Measurements from ENCODE around the gene TRIM41.

TRIM41 gene

DNA sequence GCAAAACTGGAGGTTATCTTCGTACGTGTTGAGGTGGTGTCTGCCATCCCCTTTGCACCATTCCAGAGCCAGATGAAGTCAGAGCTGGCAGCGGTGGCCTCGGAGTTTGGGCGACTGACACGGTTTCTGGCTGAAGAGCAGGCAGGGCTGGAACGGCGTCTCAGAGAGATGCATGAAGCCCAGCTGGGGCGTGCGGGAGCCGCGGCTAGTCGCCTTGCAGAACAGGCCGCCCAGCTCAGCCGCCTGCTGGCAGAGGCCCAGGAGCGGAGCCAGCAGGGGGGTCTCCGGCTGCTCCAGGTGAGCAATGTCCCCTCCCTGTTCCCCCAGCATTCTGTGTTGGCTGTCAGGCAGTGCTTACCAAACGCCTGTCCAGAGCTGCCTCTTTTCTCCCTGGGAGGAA lies 9.5 kb downstream of the TRIM41 start:
- no peak for DNase-seq (ENCODE audit: low read depth)

- DNase-seq (ENCODE audit: low read depth), result no peak
Observed at GRCh38 chr5:181233088-181233800, 10.2 kb downstream of the TRIM41 start.

DNA sequence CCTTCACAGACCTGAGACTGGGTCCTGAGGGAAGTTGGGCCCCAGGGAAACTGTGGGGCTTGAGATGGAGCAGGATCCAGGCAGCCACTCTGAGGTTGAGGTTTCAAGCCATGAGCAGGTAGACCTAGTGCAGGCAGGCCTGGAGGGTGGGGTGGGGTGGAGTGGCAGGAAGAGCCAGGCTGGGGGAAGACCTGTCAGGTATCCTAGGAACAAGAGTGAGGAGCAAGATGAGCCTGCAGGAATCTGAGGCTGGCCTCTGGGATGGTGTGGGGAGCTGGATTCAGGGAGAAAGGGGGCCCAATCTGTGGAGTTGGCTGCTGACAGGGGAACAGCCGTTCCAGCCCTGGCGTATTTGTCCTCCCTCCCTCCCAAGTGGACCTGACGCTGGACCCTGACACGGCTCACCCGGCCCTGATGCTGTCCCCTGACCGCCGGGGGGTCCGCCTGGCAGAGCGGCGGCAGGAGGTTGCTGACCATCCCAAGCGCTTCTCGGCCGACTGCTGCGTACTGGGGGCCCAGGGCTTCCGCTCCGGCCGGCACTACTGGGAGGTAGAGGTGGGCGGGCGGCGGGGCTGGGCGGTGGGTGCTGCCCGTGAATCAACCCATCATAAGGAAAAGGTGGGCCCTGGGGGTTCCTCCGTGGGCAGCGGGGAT lies 10.8 kb downstream of the TRIM41 start:
- peak; percentile 12 for DNase-seq (ENCODE audit: low read depth)

DNA sequence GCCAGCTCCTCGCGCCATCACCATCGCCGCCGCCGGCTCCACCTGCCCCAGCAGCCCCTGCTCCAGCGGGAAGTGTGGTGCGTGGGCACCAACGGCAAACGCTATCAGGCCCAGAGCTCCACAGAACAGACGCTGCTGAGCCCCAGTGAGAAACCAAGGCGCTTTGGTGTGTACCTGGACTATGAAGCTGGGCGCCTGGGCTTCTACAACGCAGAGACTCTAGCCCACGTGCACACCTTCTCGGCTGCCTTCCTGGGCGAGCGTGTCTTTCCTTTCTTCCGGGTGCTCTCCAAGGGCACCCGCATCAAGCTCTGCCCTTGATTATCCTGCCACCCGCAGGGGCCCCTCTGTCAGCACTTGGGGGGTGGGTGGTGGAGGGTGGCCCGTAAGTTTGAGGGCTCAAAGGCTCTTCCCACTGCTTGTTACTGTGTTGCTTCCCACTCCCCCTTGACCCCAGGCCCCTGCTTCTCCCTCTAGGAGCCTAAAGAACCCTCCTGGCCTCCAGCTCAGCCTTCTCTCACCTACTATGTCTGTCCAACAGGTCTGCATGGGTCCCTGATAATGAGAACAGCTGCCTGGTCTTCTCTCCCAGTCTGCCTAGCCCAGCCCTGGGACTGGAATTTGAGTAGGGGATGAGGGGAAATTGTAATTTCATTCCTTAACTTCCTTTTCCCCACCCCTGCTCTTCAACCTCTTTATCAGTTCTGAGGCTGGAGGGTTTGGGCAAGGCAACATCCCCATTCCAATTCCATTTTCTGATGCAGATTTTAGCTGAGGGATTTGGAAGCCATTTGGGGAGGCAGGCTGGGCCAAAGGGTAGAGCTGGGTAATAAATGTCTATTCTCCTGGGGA lies 11.6 kb downstream of the TRIM41 start:
- DNase-seq (ENCODE audit: low read depth), result peak; percentile 39

DNA sequence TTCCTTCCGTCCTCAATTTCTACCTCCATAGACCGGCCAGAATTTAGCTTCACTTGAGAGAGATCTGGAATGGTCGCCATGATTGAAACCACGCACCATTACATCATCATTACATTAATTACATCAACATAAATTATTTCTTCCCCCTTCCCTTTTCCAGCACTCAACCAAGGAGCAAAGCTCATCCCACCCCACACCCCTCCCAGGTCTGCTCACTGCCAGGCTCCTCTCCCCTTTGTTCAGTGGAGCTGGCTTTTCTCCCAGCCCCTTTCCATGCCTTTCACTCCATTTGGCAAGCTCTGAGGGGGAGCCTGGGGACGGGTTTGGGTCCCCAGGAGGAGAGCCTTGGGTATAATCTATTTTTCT lies 12.2 kb downstream of the TRIM41 start:
- no peak for DNase-seq (ENCODE audit: low read depth)

- DNase-seq (ENCODE audit: low read depth), result peak; percentile 37
Observed at GRCh38 chr5:181235689-181236366, 12.7 kb downstream of the TRIM41 start.

DNA sequence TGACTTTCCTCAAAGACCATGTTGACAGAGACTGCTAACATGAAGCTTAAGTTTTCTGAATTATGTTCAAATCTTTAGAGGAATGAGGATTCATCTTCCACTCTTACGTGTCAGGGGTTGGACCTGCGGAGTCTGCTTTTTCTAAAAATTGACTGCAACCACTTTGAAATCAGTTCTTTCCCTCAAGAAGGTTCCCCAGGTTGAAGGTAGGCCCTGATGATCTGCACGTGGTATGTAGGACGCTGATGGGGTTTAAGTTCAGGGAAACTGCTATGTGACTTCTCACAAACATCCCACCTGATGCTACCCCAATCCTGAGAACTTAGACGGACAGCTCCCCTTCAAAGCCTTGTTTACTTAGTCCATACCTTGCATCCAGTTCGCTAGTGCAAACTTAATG lies 13.4 kb downstream of the TRIM41 start:
- no peak for DNase-seq (ENCODE audit: low read depth)

DNA sequence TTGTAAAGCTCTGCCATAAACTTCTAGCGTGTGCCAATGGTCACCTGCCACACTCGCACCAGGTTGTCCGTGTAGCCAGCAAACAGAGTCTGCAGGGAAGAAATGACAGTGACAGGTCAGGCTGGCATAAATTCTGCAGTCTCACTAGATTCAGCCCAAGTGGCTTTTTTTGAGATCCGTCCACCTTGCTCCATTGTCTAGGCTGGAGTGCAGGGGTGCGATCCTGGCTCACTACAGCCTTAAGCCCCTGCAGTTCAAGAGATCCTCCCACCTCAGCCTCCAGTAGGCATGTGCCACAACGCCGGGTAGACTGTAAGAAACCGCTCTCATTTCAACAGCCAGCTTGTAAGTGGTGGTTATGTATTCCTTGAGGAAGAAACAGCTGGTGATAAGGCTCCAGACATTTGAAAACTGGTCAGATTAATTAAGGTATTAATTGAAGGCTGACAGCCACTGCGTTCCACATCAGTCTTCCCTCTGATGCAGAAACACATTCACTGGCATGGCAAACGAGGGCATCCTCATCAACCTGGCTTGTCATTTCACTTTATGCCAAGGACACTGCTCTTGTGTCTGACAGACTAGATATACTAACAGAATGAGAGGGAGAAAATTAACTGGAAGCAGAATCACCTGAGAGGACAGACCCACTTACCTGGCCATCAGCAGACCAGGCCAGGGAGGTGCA lies 14.0 kb downstream of the TRIM41 start:
- no peak for DNase-seq (ENCODE audit: low read depth)

GRCh38 chr5:181237729-181238385 lies 14.8 kb downstream of the TRIM41 start:
- DNase-seq (ENCODE audit: low read depth), result no peak

GRCh38 chr5:181239062-181239663 lies 16.1 kb downstream of the TRIM41 start:
- no peak for DNase-seq (ENCODE audit: low read depth)

DNA sequence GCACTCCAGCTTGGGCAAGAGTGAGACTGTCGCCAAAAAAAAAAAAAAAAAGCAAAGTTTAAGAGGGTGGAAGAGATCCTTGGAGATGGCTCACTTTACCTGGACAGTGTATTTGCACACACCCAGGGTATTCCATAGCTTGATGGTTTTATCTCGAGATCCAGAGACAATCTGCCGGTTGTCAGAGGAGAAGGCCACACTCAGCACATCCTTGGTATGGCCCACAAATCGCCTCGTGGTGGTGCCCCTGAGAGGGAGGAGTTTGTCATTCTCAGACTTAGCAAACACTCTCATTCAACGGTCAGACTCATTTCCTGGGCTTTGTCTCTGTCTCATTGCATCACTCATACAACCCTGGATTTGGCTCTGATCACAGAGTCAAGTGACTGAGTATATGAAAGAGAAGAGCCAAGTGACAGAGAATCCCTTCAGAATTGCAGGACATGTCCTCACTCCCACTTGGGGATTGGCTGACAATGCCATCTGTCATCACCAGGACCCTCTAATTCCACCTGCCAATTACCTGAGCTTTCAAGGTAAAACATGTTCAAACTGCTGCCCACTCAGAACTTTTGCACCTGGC lies 18.4 kb downstream of the TRIM41 start:
- peak; percentile 94 for DNase-seq (ENCODE audit: low read depth)

DNA sequence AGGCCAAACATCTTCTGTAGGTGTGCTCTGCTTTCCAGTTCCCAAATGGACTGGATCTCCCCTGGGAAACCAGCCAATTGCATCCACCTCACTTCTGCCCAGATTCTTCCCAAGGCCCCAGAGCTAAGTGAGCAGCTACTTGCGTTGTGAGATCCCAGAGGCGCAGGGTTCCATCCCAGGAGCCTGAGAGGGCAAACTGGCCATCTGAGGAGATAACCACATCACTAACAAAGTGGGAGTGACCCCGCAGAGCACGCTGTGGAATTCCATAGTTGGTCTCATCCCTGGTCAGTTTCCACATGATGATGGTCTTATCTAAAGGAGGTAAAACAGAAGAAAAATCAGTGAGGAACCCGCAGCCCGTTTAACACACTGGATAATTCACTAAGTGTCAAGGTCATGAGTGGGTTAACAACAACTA lies 19.0 kb downstream of the TRIM41 start:
- peak; percentile 54 for DNase-seq (ENCODE audit: low read depth)

- DNase-seq (ENCODE audit: low read depth), result peak; percentile 27
Observed at GRCh38 chr5:181243018-181243563, 20.0 kb downstream of the TRIM41 start.

- peak; percentile 91 for DNase-seq (ENCODE audit: low read depth)
Observed at GRCh38 chr5:181243564-181244343, 20.7 kb downstream of the TRIM41 start, which contains the start of gene RACK1. RACK1 (minus strand) TSS chr5:181243906; CDS start chr5:181243800, 106 bp downstream.

DNA sequence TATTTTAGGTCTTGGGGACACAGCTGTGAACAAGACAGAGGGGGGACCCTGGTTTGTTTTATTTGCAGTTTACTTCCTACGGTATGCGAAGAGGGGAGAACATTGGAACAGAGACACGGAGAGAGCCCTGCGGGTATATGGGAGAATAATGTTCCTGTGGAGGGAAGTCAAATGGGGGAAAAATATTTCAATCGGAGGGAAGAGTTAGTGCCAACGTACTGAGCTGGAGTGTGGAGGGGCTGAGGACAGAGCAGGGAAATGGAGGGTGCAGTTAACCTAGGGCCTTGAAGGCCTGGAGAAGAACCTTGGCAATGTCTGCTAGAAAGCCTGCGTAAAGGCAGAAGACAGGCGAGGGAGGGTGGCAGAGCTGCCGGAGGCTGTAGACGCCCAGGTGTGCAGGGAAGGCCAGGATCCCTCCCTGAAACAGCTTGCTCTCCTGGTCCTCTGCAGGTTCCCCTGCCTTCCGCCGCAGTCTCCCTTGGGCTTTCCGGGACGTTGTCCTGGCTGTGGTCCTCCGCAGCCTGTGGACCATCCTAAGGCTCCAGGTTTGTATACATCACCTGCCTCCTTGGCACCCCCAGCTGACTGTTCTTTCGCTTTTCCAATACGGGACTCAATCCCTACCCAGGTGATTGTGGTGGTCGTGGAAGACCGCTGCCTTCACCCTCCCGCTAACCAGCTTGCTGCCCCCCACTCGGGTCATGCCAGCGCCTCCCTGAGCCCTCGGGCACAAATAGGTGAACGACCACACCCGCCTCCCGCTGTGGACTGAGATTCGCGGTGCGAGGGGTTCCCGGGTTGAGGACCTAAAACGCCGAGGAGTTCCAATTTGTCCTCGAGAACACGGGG lies 22.6 kb downstream of the TRIM41 start:
- DNase-seq (ENCODE audit: low read depth), result no peak

DNA sequence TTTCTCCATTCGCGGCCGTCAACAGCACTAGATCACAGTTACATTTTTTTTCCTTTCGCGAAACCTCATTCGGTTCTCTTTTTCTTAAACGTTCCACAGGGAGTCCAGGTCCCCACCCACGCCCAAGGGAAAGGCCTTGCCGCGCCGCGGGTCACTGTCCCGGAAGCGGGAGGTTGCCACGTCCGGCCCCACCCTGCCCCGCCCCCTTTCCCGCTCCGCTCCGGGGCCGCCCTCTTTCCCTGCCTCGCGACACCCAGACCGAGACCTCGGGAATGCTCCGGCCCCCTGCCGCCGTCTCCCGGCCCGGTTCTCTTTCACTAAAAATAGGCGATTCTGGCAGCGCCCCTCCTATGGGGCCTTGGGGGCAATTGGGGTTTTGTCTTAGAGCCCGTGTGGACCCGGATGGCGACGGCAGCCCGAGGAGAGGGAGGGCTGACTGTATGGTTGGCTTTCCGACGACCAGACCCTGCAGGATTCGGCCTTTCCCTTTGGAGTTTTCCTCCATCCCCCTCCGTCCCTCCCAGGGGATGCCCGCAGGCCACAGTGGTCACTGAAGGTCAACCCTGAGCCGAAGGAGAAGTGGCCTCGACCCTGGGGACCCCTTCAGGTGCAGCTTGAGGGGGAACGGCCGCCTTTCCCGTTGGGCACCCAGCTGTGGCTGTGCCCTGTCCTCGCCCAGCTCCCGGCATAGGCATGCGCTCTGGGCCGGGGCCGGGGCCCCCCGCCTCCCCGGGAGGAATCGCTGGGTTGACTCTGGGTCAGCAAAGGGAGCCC lies 23.4 kb downstream of the TRIM41 start:
- peak; percentile 92 for DNase-seq (ENCODE audit: low read depth)

DNA sequence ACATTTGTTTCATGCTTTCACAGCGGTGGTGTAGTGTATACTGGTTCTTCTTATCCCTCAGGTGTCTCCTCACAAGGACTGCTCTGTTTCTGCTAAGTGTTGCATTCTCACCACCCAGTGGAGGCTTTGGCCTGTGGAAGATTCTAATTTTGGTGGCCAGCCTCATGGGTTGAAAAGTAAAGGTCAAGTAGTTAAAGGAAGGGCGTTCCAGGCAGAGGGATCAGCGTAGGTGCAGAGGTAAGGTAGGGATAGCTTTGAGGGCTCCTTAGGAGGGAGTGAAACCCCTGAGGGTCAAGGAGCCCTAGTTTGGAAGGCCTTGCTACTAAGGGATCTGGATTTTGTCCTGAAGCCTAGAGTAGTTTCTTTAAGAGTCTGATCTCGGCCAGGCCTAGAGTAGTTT lies 25.2 kb downstream of the TRIM41 start:
- no peak for DNase-seq (ENCODE audit: low read depth)

Measured in ELR (cell line).